GM10266 (cell line): ENCODE results near the gene LINGO1.

Experiments
- DNase-seq: peaks from one replicate; pipeline ENCODE4 v3.0.0; 2012; ENCODE audit errors: extremely low spot score
- CTCF ChIP-seq: IDR thresholded peaks from 2 replicates; pipeline ENCODE4 v1.5.1; 2012; ENCODE audit warnings: mild to moderate bottlenecking, low read depth; ENCODE audit not compliant: control insufficient read depth, insufficient read depth; ENCODE audit errors: missing control alignments

LINGO1 gene

DNA sequence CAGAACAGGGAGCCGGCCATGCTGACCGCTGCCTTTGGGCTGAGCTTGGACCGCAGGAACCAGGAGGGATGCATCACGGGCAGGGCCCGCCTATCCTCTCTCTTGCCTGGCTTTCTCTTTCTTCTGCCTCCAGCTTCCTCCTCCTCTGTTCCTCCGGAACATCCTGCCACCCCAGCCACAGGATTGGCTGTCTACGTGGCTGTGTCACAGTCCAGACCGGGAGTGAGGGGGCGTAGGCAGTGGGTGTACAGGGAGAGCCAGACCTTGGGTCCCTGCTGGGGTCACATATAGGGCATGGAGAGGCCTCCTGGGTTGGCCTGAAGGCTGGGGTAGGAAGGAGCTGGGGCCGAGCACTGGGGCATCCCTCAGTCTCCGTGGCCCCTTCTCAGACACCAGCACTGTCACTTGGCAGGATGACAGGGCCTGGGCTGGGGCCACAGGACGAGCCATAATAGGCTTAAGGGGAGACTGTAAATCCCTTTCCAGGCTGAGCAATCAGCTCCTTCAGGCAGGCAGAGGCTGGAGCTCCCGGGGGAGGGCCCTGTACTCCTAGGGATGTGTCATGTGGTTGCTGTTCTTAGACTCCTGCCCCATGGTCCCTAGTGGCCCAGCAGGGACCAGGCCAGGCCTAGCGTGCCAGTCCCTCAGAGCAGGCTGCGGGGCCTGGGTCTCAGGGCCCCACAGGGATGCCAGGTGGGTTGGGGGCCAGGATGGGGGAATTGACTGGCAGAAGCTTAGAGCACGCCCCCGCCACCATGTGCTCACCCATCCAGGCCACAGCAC, 25.4 kb downstream of the LINGO1 start:
- DNase-seq, result no peak
- no peak for TF ChIP-seq CTCF

DNA sequence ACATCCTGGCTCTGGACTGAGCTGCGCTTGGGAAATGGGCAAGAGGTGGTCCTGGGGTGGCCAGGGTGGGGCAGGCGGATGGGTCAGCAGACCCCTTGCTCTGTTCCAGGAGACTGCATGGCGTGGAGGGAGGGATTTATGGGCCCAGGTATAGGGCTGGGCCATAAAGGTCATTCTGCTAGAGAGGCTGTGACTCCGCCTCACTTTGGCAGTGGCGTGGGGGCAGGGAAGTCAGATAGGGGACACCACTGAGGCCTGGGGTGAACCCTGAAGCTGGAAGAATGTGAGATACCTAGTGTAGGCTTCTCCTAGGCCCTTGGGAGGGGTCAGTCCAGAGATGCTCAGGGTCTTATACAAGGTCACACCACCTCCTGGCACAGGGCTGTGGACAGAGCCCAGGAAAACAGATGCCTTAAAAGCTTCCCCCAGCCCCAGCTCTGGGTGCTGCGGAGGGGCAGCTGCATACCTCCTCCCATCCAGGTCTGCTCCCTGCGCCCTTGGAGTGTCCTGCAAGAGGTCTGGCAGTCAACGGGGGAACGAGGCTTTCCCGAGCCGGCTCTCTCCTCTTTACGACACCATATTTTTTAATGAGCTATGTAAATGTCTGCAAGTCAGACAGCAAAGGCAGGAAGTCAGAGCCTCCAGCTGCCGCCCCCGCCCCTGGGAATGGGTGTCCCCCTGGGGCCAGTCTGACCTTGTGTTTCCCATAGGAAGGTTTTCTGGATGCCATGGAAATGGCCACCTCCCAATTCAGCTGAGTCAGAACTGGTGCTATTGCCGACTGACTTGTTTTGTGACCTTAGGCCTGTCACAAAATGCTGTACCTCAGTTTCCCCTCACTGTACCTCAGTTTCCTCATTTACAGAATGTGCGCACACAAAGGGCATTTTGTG, 26.3 kb downstream of the LINGO1 start:
- TF ChIP-seq CTCF, result no peak
- no peak for DNase-seq

DNA sequence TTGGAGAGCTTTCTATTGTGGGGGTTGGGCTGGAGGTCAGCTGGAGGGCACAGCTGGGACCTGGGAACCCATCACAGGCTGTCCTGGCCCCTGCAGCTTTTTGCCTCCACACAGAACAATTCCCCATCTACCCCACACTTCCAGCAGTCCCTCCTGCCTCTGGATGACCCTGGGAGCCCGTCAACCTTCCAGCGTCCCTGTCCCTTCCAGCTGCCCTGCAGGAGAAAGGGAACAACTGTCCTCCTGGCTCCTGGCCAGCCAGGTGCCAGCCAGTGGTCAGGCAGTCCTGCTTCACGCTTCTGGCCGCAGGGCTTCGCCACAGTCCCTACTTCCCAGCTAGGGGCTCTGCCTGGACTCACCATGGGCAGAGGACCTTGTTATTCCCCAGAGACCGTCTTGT, 27.2 kb downstream of the LINGO1 start:
- DNase-seq, result no peak

DNA sequence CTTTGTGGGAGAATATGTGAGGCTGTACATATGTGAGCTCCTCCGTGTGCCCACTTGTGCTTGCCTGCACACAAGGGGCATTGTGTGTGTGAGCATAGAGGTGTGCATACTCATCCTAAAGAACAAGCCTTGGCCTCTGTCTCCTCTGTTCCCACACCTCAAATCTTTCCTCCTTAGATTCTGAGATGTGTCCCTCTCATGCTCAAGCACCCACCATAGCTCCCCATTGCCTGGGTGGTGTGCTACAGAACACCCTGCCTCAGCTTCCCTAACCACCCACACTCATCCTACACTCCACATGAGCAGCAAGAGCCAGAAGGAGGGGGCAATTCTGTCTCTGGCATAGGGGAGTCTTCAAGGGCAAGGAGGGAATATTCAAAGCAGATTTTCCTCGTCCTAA, 27.7 kb downstream of the LINGO1 start:
- TF ChIP-seq CTCF, result no peak
- no peak for DNase-seq

More for the DNA sequence above, 27.2 kb downstream of the LINGO1 start:
- no peak for TF ChIP-seq CTCF

DNA sequence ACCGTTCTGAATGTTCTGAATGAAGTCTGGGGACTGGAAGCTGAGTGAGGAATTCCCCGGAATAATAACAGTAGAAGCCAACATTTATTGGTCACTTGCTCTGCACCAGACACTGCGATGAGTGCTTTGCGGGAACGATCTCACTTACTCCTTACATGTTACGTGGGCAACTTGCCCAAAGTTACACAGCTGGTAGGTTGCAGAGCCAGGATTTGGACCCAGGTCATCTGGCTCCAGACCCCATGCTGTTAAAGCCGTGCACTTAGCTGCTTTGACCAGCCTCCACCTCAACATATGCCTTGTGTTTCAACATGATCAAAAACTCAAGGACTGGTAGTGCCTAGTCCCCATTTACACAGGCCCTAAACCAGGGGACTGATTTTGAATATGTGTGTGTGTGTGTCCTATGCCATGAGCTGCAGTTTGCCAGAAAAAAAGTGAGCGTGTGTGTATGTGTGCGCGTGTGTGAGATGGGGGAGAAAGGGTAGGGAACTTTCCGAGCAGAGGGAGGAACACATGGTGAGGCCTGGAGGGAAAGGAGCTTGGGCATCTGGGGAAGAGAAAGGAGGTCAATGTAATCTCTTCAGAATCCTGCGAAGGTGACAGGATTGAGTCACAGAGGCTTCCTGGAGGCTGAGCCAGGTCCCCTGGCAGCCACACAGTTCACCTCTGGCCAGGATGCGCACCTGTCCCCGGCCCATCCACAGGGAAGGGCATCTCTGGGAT, 28.9 kb downstream of the LINGO1 start:
- TF ChIP-seq CTCF, result no peak
- DNase-seq, result no peak

- no peak for DNase-seq
- no peak for TF ChIP-seq CTCF
Measured at GRCh38 chr15:77602800-77603199, 29.9 kb downstream of the LINGO1 start.
